Endodermal cell (in vitro differentiated cells): Measurements from ENCODE around the gene SLAIN2. TPM values are rescaled to one million over a fixed set of nuclear protein-coding genes. Genes with fewer than 3 reads are reported as not detected.

Experiments
- DNase-seq: peaks from one replicate; pipeline ENCODE4 v3.0.0-alpha.2; 2017
- H3K27ac ChIP-seq: 2 replicates; pipeline ENCODE4 v1.5.1; 2013; ENCODE audit warnings: mild to moderate bottlenecking, low read depth, low read length, moderate library complexity
- H3K27me3 ChIP-seq: 2 replicates; pipeline ENCODE4 v1.6.1; 2013; ENCODE audit warnings: mild to moderate bottlenecking, low read length, moderate library complexity; ENCODE audit not compliant: insufficient read depth, control insufficient read depth, poor library complexity, severe bottlenecking
- H3K36me3 ChIP-seq: 2 replicates; pipeline ENCODE4 v1.7.0; 2013; ENCODE audit warnings: mild to moderate bottlenecking, low read length, moderate library complexity; ENCODE audit not compliant: control insufficient read depth, insufficient read depth
- H3K4me1 ChIP-seq: one replicate; pipeline ENCODE4 v1.7.0; 2013; ENCODE audit warnings: low read length; ENCODE audit not compliant: control insufficient read depth, insufficient read depth
- H3K4me3 ChIP-seq: 2 replicates; pipeline ENCODE4 v1.5.1; 2013; ENCODE audit warnings: mild to moderate bottlenecking, low read length, moderate library complexity
- H3K9ac ChIP-seq: 2 replicates; pipeline ENCODE4 v1.6.1; 2013; ENCODE audit warnings: mild to moderate bottlenecking, low read length, moderate library complexity; ENCODE audit not compliant: poor library complexity, severe bottlenecking; ENCODE audit errors: extremely low read depth
- H3K9me3 ChIP-seq: 2 replicates; pipeline ENCODE4 v1.6.1; 2013; ENCODE audit warnings: mild to moderate bottlenecking, low read length, moderate library complexity; ENCODE audit not compliant: control insufficient read depth
- H3K27ac Mint-ChIP-seq: 2 replicates; pipeline ENCODE4 v1.8.0; 2020; ENCODE audit warnings: mixed read lengths
- H3K27me3 Mint-ChIP-seq: 2 replicates; pipeline ENCODE4 v1.8.0; 2021; ENCODE audit warnings: mild to moderate bottlenecking, mixed read lengths; ENCODE audit not compliant: insufficient read depth
- H3K36me3 Mint-ChIP-seq: 2 replicates; pipeline ENCODE4 v1.8.0; 2020; ENCODE audit warnings: low read depth, mixed read lengths
- H3K4me1 Mint-ChIP-seq: 2 replicates; pipeline ENCODE4 v1.8.0; 2020; ENCODE audit warnings: mixed read lengths
- H3K4me3 Mint-ChIP-seq: 2 replicates; pipeline ENCODE4 v1.8.0; 2020; ENCODE audit warnings: mild to moderate bottlenecking, moderate library complexity, mixed read lengths
- H3K9me3 Mint-ChIP-seq: 2 replicates; pipeline ENCODE4 v1.8.0; 2020; ENCODE audit warnings: mild to moderate bottlenecking, mixed read lengths
- WGBS, 2 experiments: methylation state at CpG; one replicate each; pipeline versions ENCODE4 v1.1.5 to v1.1.7; 2013; ENCODE audit warnings: missing lambda C conversion rate in 2 of 2, mixed read lengths in 1 of 2; ENCODE audit not compliant: insufficient coverage in 1 of 2, insufficient read length in 1 of 2; 5-methylcytosine and 5-hydroxymethylcytosine counted together
- total RNA-seq, 2 donors: library from RNA; stranded (reverse); fragmentation: NEBNext Ultra II Directional in 1 of 2; extraction: Animal tissue kit (Norgen Biotek cat#: 25700) in 1 of 2; gene quantifications; 2 replicates in 1 of 2; 3 replicates in 1 of 2; pipeline ENCODE4 v1.2.1, GENCODE V29; 2021
- TF ChIP-seq, protein P1 (sequence below): fragments of 200-600 bp; sonication (generic); conservative IDR thresholded peaks from 2 replicates; pipeline ENCODE4 v1.5.0; 2021; ENCODE audit warnings: antibody characterized with exemption, mild to moderate bottlenecking

Gene SLAIN2
- total RNA-seq, 2 donors from 2014 or later: 42.1 to 49.8 TPM

DNA sequence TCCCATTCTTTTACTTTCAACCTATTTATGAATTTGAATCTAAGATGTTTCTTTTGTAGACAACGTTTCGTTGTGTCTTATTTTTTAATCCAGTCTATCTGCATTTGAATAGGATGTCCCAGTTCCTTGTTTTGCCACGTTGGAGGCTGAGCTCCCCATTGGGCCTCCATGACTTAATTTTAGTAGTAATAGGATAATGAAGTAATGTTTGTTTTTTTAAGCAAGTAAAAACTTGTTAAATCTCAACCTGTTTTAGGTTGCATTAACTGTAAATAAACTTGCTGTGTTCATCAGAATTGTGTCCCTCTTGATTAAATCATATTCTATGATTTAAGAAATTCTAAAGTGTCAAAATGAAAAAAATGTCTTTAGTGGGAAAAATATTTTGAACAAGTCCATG is 25.3 kb downstream of the SLAIN2 start:
- peaks cover 26% of the 10 kb centered on the region for H3K9me3 Mint-ChIP-seq
- Histone ChIP-seq H3K27me3 (no peaks in the 10 kb centered on the region), H3K27ac (no peak overlapping the region), H3K4me3 (no peak overlapping the region), H3K9me3 (peaks cover 11% of the 10 kb centered on the region), H3K4me1 (no peaks in the 10 kb centered on the region), H3K9ac (no peak overlapping the region), H3K36me3 (peaks cover 5% of the 10 kb centered on the region)
- WGBS, 2 experiments: 33 to 69% methylated on average over 1 to 3 of the region's 3 CpGs
- H3K4me1 Mint-ChIP-seq: peaks cover 11% of the 10 kb centered on the region
- TF ChIP-seq, protein P1, sequence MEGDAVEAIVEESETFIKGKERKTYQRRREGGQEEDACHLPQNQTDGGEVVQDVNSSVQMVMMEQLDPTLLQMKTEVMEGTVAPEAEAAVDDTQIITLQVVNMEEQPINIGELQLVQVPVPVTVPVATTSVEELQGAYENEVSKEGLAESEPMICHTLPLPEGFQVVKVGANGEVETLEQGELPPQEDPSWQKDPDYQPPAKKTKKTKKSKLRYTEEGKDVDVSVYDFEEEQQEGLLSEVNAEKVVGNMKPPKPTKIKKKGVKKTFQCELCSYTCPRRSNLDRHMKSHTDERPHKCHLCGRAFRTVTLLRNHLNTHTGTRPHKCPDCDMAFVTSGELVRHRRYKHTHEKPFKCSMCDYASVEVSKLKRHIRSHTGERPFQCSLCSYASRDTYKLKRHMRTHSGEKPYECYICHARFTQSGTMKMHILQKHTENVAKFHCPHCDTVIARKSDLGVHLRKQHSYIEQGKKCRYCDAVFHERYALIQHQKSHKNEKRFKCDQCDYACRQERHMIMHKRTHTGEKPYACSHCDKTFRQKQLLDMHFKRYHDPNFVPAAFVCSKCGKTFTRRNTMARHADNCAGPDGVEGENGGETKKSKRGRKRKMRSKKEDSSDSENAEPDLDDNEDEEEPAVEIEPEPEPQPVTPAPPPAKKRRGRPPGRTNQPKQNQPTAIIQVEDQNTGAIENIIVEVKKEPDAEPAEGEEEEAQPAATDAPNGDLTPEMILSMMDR: no peak
- no peak overlapping the region for H3K4me3 Mint-ChIP-seq
- no peak overlapping the region for H3K27ac Mint-ChIP-seq
- H3K27me3 Mint-ChIP-seq: no peaks in the 10 kb centered on the region
- no peak for DNase-seq
- peaks cover 20% of the 10 kb centered on the region for H3K36me3 Mint-ChIP-seq

DNA sequence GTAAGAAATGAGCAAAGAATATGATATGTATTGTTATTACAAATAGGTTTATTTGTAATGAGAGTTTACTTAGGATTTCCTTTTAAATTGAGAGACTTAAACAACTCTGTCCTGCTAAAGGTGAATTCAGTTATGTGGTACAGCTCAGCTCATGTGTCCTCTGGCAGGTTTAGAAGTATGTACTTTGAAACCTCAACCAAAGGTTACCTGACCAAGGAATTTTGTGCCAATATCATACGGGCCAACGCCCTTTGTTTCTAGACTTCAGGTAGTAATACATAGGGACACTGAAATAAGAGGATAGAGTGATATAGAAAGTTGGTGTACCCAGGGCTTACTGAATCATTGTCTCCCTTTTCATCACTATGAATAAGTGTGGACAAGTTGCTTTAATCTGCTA is 25.7 kb downstream of the SLAIN2 start:
- H3K27me3 ChIP-seq: no peaks in the 10 kb centered on the region
- no peaks in the 10 kb centered on the region for H3K27me3 Mint-ChIP-seq
- peaks cover 26% of the 10 kb centered on the region for H3K9me3 Mint-ChIP-seq
- peaks cover 11% of the 10 kb centered on the region for H3K4me1 Mint-ChIP-seq
- no peak for DNase-seq
- H3K36me3 ChIP-seq: peaks cover 5% of the 10 kb centered on the region
- no peak overlapping the region for H3K9ac ChIP-seq
- no peak overlapping the region for H3K4me3 ChIP-seq
- H3K9me3 ChIP-seq: peaks cover 11% of the 10 kb centered on the region
- H3K27ac ChIP-seq: no peak overlapping the region
- 90 to 99% methylated on average over 2 of the region's 2 CpGs for WGBS, 2 experiments
- TF ChIP-seq, protein P1: no peak
- peaks cover 18% of the 10 kb centered on the region for H3K36me3 Mint-ChIP-seq
- H3K4me3 Mint-ChIP-seq: no peak overlapping the region
- H3K4me1 ChIP-seq: no peaks in the 10 kb centered on the region
- H3K27ac Mint-ChIP-seq: no peak overlapping the region

DNA sequence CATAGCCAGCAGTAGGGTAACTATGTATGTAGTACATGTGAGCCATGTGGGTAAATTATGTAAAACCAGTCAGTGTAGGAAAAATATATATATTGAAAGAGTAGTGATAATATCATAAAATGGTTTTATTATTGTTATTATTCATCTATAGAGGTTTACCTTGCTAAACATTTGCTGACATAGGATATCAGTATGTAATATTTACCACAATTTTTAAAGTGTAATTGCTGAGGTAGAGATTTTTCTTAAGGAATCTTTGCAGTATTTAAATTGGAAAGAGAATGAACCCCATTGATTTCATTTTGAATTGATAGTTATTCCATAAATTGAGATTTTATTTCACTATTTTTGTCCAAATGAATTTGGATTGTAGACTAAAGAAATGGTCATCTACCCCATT is 27.1 kb downstream of the SLAIN2 start:
- Mint-ChIP-seq H3K27ac (no peak overlapping the region), H3K36me3 (peaks cover 14% of the 10 kb centered on the region), H3K4me1 (peaks cover 11% of the 10 kb centered on the region), H3K9me3 (peaks cover 21% of the 10 kb centered on the region), H3K27me3 (no peaks in the 10 kb centered on the region), H3K4me3 (no peak overlapping the region)
- Histone ChIP-seq H3K9ac (no peak overlapping the region), H3K4me3 (no peak overlapping the region), H3K9me3 (peaks cover 11% of the 10 kb centered on the region), H3K36me3 (peaks cover 8% of the 10 kb centered on the region), H3K27ac (no peak overlapping the region), H3K4me1 (no peaks in the 10 kb centered on the region), H3K27me3 (no peaks in the 10 kb centered on the region)
- TF ChIP-seq, protein P1: no peak
- DNase-seq: no peak
